Cardiac fibroblast (primary cell): Measurements from ENCODE around the gene UNC13A.

Experiments
- DNase-seq, 2 donors: peaks; one replicate each; pipeline versions ENCODE4 v3.0.0 to v3.0.0-alpha.2; 2010; ENCODE audit warnings: low read depth in 2 of 2
- H3K4me3 ChIP-seq, 2 donors: replicated peaks in 1 of 2; 1 replicate in 1 of 2; 2 replicates in 1 of 2; pipeline ENCODE4 v1.5.1; 2011; ENCODE audit warnings: low read depth in 2 of 2, low read length in 2 of 2, mild to moderate bottlenecking in 2 of 2, moderate library complexity in 1 of 2
- TF ChIP-seq, protein P1 (sequence below): IDR thresholded peaks from one replicate; pipeline ENCODE4 v1.5.1; 2011; ENCODE audit warnings: low read depth, mild to moderate bottlenecking, low read length, inconsistent platforms

Gene UNC13A

DNA sequence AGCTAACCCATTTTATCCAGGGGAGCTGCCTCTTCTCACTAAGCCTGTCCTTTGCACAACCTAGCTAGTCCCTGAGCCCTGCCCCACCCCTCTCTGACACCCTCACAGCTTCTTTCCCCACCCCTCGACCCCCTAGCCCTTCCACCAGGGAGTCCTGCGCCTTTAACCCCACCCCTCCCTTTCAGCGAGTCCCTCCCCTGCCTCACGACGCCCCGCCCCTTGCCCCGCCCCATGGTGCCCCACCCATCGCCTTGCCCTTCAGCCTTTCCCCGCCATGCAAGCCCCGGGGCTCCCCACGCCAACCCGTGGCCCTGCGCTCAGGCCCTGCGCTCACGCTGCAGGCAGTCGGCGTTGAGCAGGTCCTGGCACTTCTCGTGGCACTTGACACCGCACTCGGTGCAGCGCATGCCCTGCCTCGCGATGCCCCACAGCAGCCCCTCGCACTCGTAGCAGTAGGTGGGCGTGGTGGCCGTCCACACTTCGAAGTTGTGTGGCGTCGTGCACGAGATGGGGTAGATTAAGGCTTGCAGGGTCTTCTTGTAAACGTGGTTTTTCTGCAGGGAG lies 40.0 kb downstream of the UNC13A start:
- no peak overlapping the region for H3K4me3 ChIP-seq
- no peak for DNase-seq
- TF ChIP-seq, protein P1, sequence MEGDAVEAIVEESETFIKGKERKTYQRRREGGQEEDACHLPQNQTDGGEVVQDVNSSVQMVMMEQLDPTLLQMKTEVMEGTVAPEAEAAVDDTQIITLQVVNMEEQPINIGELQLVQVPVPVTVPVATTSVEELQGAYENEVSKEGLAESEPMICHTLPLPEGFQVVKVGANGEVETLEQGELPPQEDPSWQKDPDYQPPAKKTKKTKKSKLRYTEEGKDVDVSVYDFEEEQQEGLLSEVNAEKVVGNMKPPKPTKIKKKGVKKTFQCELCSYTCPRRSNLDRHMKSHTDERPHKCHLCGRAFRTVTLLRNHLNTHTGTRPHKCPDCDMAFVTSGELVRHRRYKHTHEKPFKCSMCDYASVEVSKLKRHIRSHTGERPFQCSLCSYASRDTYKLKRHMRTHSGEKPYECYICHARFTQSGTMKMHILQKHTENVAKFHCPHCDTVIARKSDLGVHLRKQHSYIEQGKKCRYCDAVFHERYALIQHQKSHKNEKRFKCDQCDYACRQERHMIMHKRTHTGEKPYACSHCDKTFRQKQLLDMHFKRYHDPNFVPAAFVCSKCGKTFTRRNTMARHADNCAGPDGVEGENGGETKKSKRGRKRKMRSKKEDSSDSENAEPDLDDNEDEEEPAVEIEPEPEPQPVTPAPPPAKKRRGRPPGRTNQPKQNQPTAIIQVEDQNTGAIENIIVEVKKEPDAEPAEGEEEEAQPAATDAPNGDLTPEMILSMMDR, result no peak

DNA sequence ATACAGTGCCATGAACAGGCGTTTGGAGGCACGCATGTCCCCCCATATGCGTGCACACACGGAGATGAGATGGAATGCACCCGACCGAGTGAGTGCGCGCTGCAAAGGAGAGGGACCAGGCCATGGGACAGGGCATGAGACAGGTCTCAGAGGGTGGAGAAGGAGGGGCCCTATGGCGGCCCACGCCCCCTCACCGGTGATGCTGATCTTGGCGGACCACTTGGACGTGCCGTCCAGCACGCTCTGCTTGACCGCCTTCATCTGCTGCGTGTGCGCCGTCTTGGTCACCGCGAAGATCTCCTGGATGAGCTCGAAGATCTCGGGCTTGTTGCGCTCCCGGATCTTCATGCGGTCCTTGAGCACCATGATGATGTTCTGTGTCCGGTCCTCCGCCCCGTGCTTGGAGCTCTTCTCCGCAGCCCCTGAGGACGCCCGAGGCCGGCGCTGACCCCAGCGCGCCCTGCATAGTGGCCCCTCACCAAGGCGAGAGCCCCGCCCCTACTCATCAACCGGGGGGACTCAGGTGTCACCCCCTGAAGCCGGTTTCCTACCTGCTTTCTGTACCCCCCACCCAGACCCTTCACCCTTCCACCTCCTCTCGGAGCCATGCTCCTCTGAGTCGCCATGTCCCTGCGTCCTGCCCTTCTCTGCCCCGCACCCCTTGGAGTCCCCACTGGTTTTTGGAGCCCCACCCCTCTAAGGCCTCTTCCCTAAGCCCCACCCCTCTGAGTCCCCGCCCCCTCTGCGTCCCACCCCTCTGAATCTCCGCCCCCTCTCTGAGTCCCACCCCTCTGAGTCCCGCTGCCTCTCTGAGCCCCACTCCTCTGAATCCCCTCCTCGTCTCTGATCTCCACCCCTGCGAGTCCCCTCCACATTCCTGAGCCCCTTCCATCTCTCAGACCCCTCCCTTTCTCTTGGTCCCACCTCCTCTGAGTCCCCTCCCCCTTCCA lies 40.8 kb downstream of the UNC13A start:
- DNase-seq, result no peak
- TF ChIP-seq, protein P1, result no peak
- no peak overlapping the region for H3K4me3 ChIP-seq

DNA sequence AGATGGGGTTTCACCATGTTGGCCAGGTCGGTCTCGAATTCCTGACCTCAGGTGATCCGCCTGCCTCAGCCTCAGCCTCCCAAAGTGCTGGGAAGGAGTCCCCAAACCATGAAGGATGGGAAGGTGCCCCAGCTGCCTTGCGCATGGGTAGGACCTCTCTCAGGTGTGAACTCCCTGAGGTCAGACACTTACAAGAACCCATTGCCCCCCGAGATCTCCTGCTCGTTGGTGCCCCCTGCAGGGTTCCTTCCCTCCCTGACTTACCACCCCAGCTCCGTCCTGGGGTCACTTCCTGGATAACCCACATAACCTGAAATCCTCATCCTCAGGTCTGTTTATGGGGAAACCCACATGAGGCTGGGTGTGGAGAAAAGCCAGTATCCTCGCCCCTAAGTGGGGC lies 41.7 kb downstream of the UNC13A start:
- TF ChIP-seq, protein P1, result no peak
- DNase-seq, result no peak

DNA sequence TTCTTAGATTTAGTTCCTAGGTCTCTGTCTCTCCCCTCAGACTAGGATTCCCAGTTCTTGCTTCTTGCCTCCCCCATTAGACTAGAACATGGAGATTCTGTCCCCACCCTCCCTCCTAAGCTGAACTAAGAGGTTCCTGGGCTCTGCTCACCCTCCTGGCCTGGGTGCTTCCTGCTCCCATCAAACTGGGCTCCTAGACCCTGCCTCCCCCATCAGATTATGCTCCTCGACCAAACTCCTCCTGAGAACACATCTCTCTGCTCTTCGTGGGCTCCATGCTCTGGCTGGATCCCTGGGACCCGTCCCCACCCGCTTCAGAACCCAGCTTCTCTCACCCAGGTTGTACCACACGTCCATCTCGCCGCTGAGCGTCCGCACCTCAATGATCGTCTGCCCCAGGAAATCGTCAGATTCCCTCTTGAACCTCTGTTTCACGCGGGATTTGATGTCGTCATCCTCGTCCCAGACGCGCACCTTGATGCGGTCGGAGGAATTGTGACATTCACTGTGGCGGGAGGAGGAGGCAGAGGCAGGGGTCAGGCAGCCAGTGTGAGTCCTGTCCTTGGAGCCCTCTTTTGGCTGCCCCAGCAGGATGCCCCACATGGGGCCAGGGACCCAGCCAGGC lies 42.7 kb downstream of the UNC13A start:
- TF ChIP-seq, protein P1, result no peak

More for the DNA sequence above, 41.7 kb downstream of the UNC13A start:
- H3K4me3 ChIP-seq, result no peak overlapping the region

DNA sequence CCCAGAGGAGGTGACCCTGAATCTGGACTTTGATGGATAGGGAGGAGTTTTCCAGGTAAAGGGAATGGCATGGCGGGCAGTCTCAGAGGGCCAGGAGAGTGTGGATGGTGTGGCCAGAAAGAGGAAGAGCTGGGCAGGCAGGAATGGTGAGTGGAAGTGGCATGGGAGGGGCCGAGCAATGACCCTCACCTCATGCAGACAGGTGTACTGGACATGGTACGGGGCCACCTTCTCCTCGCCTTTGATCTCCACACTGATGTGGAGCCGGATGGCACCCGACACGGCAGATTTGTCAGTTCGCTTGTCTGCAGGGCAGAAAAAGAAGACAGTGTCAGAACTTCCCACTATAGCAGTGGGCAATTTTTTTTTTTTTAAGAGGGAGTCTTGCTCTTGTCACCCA lies 45.5 kb downstream of the UNC13A start:
- no peak for DNase-seq
- TF ChIP-seq, protein P1, result no peak
- H3K4me3 ChIP-seq, result no peak overlapping the region

More for the DNA sequence above, 42.7 kb downstream of the UNC13A start:
- H3K4me3 ChIP-seq, result no peak overlapping the region
- no peak for DNase-seq

DNA sequence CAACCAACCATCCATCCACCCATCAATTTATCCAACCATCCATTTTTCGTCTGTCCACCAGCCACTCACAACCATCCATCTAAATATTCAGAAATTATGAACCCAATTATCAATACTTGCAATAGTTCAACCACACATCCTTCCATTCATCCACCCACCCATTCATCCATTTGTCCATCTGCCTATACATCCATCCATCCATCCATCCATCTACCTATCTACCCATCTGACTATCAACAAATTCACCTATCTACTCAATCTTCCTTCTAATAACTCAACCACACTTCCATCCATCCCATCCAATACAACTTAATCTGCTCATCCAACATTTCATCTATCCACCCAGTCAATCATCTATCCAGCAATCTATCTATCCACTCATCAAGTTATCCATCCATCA lies 46.3 kb downstream of the UNC13A start:
- no peak overlapping the region for H3K4me3 ChIP-seq
- TF ChIP-seq, protein P1, result no peak
- no peak for DNase-seq
